LNCAP (cell line): Measurements from ENCODE around the gene NEK6.

Experiments used
- TF ChIP-seq, protein P1 (sequence below): fragments of 450-650 bp; IDR thresholded peaks from 2 replicates; pipeline ENCODE4 v1.5.1; 2017; ENCODE audit warnings: mild to moderate bottlenecking

NEK6 gene

DNA sequence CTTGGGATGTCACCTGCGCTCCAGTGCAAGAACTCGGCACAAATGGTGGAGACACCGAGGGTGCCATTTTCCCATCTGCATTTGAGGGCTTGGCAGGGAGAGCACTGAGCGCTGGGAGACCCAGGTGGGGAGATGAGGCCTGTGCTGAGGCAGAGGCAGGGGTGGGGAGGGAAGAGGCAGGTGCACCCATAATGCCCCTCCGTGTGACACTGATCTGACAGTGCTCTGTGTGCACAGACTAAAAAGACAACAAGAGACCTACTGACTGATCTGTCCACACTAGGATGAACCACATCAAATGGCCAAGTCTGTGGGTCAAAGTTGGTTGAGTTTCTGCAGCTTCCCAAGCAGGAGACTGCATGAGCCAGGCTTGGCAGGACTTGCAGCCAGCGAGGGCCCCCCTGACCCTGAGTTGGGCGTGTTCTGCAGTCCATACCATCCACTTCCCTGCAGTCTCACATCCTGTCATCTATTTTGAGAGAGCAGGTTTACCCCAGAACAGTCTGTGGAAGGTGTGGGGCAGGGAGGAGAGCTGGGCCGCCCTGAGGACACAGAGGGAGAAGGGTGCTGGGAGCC, 41.9 kb downstream of the NEK6 start:
- TF ChIP-seq, protein P1, sequence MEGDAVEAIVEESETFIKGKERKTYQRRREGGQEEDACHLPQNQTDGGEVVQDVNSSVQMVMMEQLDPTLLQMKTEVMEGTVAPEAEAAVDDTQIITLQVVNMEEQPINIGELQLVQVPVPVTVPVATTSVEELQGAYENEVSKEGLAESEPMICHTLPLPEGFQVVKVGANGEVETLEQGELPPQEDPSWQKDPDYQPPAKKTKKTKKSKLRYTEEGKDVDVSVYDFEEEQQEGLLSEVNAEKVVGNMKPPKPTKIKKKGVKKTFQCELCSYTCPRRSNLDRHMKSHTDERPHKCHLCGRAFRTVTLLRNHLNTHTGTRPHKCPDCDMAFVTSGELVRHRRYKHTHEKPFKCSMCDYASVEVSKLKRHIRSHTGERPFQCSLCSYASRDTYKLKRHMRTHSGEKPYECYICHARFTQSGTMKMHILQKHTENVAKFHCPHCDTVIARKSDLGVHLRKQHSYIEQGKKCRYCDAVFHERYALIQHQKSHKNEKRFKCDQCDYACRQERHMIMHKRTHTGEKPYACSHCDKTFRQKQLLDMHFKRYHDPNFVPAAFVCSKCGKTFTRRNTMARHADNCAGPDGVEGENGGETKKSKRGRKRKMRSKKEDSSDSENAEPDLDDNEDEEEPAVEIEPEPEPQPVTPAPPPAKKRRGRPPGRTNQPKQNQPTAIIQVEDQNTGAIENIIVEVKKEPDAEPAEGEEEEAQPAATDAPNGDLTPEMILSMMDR, result no peak

DNA sequence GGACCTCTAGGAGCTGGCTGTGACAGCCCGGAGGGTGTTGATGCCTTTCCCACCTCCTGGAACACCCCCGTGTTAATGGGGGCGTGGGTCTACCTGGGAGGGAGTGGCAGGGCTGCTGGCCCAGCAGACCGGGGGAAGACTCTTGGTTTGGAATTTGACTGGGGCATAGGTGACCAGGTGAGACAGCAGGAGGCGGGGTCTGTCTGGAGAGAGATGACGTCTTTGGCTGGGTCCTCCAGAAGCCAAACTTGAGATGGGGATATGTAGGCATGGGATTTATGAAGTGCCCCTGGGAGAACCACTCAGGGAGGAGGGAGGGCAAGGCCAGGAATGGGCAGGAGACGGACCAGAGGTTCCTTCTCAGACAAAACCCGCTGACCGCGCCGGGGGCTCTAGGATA, 42.6 kb downstream of the NEK6 start:
- TF ChIP-seq, protein P1, result no peak

DNA sequence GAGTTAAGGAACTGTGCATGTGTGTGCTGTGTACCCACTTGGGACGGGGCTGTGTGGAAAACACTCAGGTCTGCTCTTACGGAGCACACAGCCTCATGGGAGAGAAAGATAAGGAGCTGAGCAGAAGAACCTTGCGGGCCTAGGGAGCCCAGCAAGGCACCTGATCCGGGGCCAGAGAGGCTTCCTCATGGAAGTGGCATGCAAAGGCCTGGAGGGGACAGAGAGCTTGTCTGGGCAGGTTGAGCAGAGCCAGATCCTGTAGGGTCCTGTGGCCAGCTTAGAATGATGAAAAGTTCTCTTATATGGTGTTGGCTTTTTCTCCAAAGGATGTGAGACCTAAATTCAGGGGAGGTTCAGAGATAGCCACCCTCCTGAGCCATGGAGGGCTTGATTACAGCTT, 45.2 kb downstream of the NEK6 start:
- TF ChIP-seq, protein P1, result no peak

DNA sequence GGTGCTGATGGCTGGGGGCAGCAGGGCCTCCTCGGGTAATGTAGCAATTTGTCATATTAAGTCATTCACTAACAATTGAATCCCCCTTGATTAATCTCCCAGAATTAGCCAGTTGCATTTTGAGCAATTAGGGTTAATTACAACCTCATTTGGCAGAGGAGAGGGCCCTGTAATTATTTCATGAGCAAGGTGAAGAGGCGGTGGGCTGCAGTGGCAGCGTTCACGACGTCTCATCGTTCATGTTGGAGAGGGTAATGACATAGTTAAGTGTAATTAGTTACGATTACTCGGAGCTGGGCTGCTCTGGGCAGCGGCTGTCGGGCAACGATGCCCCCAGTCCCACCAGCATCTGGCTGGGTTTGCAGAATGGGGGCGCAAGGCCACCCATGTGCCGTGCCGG, 46.0 kb downstream of the NEK6 start:
- TF ChIP-seq, protein P1, result no peak

DNA sequence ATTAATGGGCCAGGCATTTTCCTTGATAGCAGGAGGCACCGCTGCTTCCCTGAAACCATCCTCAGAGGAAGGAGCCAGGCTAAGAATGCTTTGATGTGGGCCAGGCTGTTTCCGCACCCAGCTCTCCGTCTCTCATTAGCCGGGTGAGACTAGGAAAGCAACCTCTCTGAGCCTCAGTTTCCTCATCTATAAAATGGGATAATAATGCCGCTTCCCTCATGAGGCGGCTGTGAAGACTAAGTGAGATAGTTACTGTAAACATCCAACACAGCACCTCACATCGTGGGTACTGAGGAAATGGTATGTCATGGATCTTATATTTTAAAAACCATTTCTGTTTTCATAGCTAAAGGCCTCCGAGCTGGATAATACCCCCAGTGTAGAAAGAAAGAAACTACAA, 46.5 kb downstream of the NEK6 start:
- TF ChIP-seq, protein P1, result no peak

DNA sequence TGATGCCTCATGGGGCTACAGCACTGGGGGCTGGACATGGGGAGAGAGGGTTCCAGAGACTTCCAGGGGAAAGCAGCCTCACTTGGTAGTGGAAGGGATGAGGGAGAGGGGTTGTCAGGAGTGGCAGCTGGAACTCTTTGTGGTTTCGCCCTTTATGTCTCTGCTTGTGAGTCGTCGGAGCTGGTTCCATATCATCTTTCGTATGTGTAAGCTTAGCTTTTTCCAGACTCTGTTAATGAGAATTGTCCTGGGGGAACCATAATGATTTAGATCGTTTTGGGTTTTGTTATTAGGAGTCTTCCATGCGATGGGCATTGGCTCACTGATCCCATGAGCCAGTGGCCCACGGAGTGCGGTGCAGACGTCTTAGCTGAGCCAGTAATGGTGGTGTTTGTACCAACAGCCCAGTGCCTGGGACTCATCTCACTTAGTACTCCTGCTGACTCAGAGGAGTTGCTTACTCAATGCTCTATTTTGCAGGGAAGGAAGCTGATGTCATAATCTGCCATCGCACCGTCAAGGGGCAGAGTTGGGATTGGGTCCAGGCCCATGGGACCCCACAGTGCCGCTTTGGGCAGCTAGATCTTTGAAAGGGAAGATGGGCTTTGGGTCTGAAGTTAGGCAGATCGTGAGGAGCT, 48.5 kb downstream of the NEK6 start:
- TF ChIP-seq, protein P1, result no peak

DNA sequence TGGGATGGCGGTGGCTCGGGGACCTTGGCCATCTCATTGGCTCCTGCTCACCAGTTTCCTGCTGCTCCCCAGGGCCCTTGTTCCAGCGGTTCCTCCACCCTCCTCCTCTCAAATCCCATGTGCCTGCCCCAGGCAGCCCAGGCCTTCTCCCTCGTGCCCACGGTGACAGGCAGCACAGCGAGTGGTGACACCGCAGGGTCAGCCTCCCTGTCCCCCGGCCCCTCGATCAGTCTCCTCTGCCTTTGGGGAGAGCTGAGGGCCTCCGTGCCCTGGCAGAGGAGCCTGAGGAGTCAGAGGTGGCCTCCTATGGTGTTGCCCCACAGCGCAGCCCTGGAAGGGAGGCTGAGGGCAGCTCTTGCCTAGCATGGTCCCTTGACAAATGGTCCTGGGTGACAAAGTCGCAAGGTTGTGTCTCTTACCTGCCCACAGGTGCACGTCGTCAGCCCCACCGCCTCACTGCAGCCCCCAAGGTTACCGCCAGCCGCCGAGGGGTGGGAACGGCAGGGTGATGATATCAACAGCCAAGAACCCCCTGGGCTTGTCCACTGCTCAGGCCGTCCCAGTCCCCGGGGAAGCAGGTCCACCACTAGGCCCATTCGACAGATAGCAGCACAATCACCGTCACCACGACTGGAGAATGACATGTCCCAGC, 49.8 kb downstream of the NEK6 start:
- TF ChIP-seq, protein P1, result no peak
